SK-N-SH treated with all-trans-retinoic acid at 6 μM for 48 hours (cell line): Measurements from ENCODE around the gene CAVIN2.

ENCODE experiments used
- ARNTL ChIP-seq: fragments of 450-650 bp; formaldehyde crosslinking; IDR thresholded peaks from 2 replicates; pipeline ENCODE4 v1.5.0; 2020; ENCODE audit warnings: low read depth, mild to moderate bottlenecking, moderate library complexity, borderline replicate concordance
- CREB5 ChIP-seq: fragments of 250-450 bp; sonication (Bioruptor Pico); IDR thresholded peaks from 2 replicates; pipeline ENCODE4 v1.5.1; 2020; ENCODE audit warnings: low read depth, mild to moderate bottlenecking, moderate library complexity
- GLIS3 ChIP-seq: fragments of 250-450 bp; sonication (Bioruptor Pico); IDR thresholded peaks from 2 replicates; pipeline ENCODE4 v1.5.0; 2020; ENCODE audit warnings: mild to moderate bottlenecking, moderate library complexity
- TOX ChIP-seq: fragments of 250-450 bp; sonication (Bioruptor Pico); IDR thresholded peaks from 2 replicates; pipeline ENCODE4 v1.8.0; 2021; ENCODE audit warnings: mild to moderate bottlenecking, moderate library complexity, borderline replicate concordance
- ZFP3 ChIP-seq: fragments of 250-450 bp; sonication (Bioruptor Pico); IDR thresholded peaks from 2 replicates; pipeline ENCODE4 v1.5.0; 2020; ENCODE audit warnings: mild to moderate bottlenecking, moderate library complexity
- ZNF565 ChIP-seq: fragments of 450-650 bp; formaldehyde crosslinking; conservative IDR thresholded peaks from 2 replicates; pipeline ENCODE4 v1.5.0; 2020; ENCODE audit warnings: low read depth, mild to moderate bottlenecking, moderate library complexity
- ZNF70 ChIP-seq: fragments of 450-650 bp; formaldehyde crosslinking; IDR thresholded peaks from 2 replicates; pipeline ENCODE4 v1.5.0; 2020; ENCODE audit warnings: mild to moderate bottlenecking, moderate library complexity
- TF ChIP-seq, protein P1 (sequence below): fragments of 250-450 bp; sonication (Bioruptor Pico); IDR thresholded peaks from 2 replicates; pipeline ENCODE4 v1.8.0; 2020; ENCODE audit warnings: mild to moderate bottlenecking, moderate library complexity, borderline replicate concordance

DNA sequence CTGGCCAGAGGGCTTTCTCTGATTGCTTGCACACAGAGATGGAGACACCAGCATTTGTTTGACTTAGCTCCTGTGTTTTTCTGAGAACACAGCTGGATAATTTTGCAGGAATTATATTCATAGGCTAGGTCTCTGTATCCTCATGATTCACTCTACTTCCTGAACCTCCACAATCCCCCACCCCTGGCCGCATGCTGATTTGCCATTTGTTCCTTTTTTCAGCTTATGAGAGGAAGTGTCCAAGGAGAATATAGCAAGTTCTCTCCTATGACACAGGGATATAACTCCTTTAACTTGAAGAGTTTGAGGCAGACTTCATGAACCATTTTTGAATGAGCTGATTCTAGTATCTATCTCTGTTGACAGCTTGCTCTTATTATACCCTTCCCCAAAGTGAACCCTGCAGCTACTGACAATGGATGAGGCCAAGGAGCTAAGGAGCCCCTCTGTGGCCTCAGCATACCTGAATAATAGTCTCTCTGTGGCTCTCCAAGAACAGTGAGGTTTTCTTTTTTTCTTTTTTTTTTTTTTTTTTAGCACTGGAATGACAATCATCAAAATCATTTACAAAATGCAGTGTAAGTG is 15.4 kb downstream of the CAVIN2 start:
- TF ChIP-seq ZFP3, result no peak
- no peak for TF ChIP-seq TOX (CRISPR knock-in tag)
- TF ChIP-seq ZNF70 (CRISPR knock-in tag), result no peak
- no peak for TF ChIP-seq ZNF565 (CRISPR knock-in tag)
- TF ChIP-seq, protein P1, sequence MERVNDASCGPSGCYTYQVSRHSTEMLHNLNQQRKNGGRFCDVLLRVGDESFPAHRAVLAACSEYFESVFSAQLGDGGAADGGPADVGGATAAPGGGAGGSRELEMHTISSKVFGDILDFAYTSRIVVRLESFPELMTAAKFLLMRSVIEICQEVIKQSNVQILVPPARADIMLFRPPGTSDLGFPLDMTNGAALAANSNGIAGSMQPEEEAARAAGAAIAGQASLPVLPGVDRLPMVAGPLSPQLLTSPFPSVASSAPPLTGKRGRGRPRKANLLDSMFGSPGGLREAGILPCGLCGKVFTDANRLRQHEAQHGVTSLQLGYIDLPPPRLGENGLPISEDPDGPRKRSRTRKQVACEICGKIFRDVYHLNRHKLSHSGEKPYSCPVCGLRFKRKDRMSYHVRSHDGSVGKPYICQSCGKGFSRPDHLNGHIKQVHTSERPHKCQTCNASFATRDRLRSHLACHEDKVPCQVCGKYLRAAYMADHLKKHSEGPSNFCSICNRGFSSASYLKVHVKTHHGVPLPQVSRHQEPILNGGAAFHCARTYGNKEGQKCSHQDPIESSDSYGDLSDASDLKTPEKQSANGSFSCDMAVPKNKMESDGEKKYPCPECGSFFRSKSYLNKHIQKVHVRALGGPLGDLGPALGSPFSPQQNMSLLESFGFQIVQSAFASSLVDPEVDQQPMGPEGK (CRISPR knock-in tag), result no peak
- no peak for TF ChIP-seq GLIS3 (CRISPR knock-in tag)
- TF ChIP-seq ARNTL (CRISPR knock-in tag), result no peak
- TF ChIP-seq CREB5 (CRISPR knock-in tag), result no peak
